Retinal pigment epithelial cell (primary cell): ENCODE results near the gene PDE11A.
A peak's percentile ranks its signal among the peaks of the same experiment; 100 is the strongest.

Experiments used
- DNase-seq: peaks from one replicate; pipeline ENCODE4 v3.0.0-alpha.2; 2010; ENCODE audit warnings: low read depth
- H3K4me3 ChIP-seq: 2 replicates; pipeline ENCODE4 v1.5.1; 2011; ENCODE audit warnings: mild to moderate bottlenecking, low read length, control low read depth, moderate library complexity
- CTCF ChIP-seq: conservative IDR thresholded peaks from 2 replicates; pipeline ENCODE4 v1.5.1; 2011; ENCODE audit warnings: low read depth, low read length, control low read depth, inconsistent platforms

The PDE11A gene

GRCh38 chr2:177705511-177706173 is 366.9 kb downstream of the PDE11A start:
- TF ChIP-seq CTCF = no peak
- no peak for DNase-seq

GRCh38 chr2:177703159-177703558 is 369.4 kb downstream of the PDE11A start:
- H3K4me3 ChIP-seq = no peak overlapping the region
- no peak for DNase-seq
- no peak for TF ChIP-seq CTCF

More at GRCh38 chr2:177705511-177706173, 366.9 kb downstream of the PDE11A start:
- no peak overlapping the region for H3K4me3 ChIP-seq

- H3K4me3 ChIP-seq = no peak overlapping the region
- TF ChIP-seq CTCF = no peak
- DNase-seq = no peak
Measured at GRCh38 chr2:177698281-177698680, 374.3 kb downstream of the PDE11A start.

- no peak for DNase-seq
- no peak overlapping the region for H3K4me3 ChIP-seq
- no peak for TF ChIP-seq CTCF
Measured at GRCh38 chr2:177694348-177694747, 378.2 kb downstream of the PDE11A start.

- peak; percentile 34 for DNase-seq
- no peak overlapping the region for H3K4me3 ChIP-seq
- no peak for TF ChIP-seq CTCF
Measured at GRCh38 chr2:177693658-177694339, 378.8 kb downstream of the PDE11A start.

GRCh38 chr2:177692783-177693269 is 379.8 kb downstream of the PDE11A start:
- no peak overlapping the region for H3K4me3 ChIP-seq
- DNase-seq = no peak
- TF ChIP-seq CTCF = peak; percentile 4
